C4-2B (cell line): ENCODE data around the gene ADGRD1.

Experiments
- H3K27ac ChIP-seq: fragments of 450-650 bp; 2 replicates; pipeline ENCODE4 v1.5.1; 2017
- CTCF ChIP-seq: fragments of 450-650 bp; conservative IDR thresholded peaks from 2 replicates; pipeline ENCODE4 v1.5.1; 2017; ENCODE audit warnings: mild to moderate bottlenecking
- ZFX ChIP-seq: fragments of 450-650 bp; IDR thresholded peaks from 2 replicates; pipeline ENCODE4 v1.6.1; 2017

ADGRD1 gene

GRCh38 chr12:130973906-130974305 lies 20.2 kb downstream of the ADGRD1 start:
- TF ChIP-seq ZFX = no peak
- no peak for TF ChIP-seq CTCF
- no peak overlapping the region for H3K27ac ChIP-seq

- no peak overlapping the region for H3K27ac ChIP-seq
- TF ChIP-seq ZFX = no peak
- TF ChIP-seq CTCF = no peak
Measured at GRCh38 chr12:130975116-130975515, 21.4 kb downstream of the ADGRD1 start.

GRCh38 chr12:130976171-130976720 lies 22.5 kb downstream of the ADGRD1 start:
- TF ChIP-seq CTCF = no peak
- TF ChIP-seq ZFX = no peak

GRCh38 chr12:130977046-130977742 lies 23.5 kb downstream of the ADGRD1 start:
- no peak overlapping the region for H3K27ac ChIP-seq
- TF ChIP-seq ZFX = no peak
- no peak for TF ChIP-seq CTCF

More at GRCh38 chr12:130976171-130976720, 22.5 kb downstream of the ADGRD1 start:
- no peak overlapping the region for H3K27ac ChIP-seq

GRCh38 chr12:130977743-130978095 lies 24.0 kb downstream of the ADGRD1 start:
- TF ChIP-seq CTCF (no peak), ZFX (no peak)
- no peak overlapping the region for H3K27ac ChIP-seq

- TF ChIP-seq CTCF (no peak), ZFX (no peak)
- no peak overlapping the region for H3K27ac ChIP-seq
Measured at GRCh38 chr12:130978785-130979184, 25.1 kb downstream of the ADGRD1 start.

GRCh38 chr12:130981074-130981742 lies 27.5 kb downstream of the ADGRD1 start:
- H3K27ac ChIP-seq = no peak overlapping the region
- TF ChIP-seq ZFX = no peak
